ENCODE measurements around the gene CLINT1. TPM values are rescaled to one million over a fixed set of nuclear protein-coding genes. Genes with fewer than 3 reads are reported as not detected.

The CLINT1 gene
- total RNA-seq, 2 donors from 2014 or later = 76.3 to 83.6 TPM

DNA sequence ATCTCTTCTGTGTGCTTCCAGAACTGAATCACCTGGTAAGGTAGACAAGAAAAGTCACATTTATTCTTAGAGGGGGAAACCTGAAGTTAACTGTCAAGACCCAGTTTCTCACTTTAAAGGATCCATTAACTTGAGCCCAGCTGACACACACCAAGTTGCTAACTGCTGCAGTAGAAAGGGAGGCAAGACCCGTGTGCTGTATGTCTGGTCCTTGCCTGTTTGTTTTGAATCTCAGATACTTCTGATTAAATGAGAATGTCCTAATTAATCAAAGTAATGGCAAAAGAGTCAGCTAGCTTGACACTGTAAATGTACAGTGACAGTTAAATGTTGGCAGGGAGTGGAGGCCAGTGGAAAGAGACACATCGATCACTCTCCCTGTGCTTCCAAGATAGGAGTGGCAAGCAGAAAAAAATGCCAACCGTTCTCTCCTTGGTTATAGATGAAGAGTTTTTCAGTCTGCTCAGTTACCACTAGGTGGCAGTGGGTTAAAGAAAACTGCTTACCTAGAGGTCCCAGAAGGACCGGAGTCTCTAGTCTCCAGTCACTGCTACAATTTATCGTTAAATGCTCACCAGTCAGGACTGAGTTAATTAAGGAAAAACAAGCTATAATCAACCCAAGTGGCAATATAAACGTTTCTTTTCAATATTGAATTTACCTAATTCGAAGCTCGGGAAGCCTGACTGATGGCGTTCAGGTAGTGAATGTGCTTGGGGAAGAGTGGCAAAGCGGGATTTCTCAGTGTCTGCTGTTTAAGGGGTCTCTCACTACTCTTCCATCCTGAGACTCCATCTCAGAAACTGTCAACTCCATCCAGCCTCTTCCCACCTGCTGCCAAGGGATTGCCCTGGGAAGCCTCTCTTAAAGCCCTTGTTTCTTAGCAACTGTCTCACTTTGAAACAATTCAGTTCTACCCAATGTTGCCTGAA lies 97.0 kb downstream of the CLINT1 start:
- no peaks in the 10 kb centered on the region for H3K27me3 ChIP-seq
- no peaks in the 10 kb centered on the region for H3K36me3 ChIP-seq
- DNase-seq (ENCODE audit: low spot score) = no peak
- no peak overlapping the region for H3K4me3 ChIP-seq
- H3K9me3 ChIP-seq = no peaks in the 10 kb centered on the region
- H3K4me1 ChIP-seq = no peaks in the 10 kb centered on the region
- no peak overlapping the region for H3K27ac ChIP-seq
- TF ChIP-seq, protein P1, sequence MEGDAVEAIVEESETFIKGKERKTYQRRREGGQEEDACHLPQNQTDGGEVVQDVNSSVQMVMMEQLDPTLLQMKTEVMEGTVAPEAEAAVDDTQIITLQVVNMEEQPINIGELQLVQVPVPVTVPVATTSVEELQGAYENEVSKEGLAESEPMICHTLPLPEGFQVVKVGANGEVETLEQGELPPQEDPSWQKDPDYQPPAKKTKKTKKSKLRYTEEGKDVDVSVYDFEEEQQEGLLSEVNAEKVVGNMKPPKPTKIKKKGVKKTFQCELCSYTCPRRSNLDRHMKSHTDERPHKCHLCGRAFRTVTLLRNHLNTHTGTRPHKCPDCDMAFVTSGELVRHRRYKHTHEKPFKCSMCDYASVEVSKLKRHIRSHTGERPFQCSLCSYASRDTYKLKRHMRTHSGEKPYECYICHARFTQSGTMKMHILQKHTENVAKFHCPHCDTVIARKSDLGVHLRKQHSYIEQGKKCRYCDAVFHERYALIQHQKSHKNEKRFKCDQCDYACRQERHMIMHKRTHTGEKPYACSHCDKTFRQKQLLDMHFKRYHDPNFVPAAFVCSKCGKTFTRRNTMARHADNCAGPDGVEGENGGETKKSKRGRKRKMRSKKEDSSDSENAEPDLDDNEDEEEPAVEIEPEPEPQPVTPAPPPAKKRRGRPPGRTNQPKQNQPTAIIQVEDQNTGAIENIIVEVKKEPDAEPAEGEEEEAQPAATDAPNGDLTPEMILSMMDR (IDR thresholded peaks at IDR 0.05) = peak; percentile 66 to 86

DNA sequence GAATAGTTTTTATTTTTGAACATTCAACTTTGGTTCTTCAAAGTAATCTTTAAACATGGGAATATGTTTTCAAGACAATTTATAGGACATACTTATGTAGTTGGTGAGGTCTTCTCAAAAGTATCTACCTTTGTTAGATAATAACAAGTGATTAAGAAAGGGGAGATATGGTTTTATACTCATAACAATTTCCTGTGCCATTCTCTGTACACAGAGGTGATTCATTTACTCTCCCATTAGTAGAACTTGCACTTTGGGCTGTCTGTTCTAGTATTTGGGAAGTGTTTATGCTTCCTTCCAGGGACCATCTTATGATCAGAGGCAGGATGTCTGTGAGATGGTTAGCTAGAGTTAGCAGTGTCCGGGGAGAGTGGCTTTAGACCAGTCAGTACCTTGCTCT lies 100.2 kb downstream of the CLINT1 start:
- TF ChIP-seq, protein P1 (IDR thresholded peaks at IDR 0.05) = no peak
- H3K4me1 ChIP-seq = no peaks in the 10 kb centered on the region
- DNase-seq (ENCODE audit: low spot score) = no peak
- H3K9me3 ChIP-seq = no peaks in the 10 kb centered on the region
- H3K36me3 ChIP-seq = peaks cover 17% of the 10 kb centered on the region
- no peak overlapping the region for H3K4me3 ChIP-seq
- H3K27ac ChIP-seq = no peak overlapping the region
- no peaks in the 10 kb centered on the region for H3K27me3 ChIP-seq

DNA sequence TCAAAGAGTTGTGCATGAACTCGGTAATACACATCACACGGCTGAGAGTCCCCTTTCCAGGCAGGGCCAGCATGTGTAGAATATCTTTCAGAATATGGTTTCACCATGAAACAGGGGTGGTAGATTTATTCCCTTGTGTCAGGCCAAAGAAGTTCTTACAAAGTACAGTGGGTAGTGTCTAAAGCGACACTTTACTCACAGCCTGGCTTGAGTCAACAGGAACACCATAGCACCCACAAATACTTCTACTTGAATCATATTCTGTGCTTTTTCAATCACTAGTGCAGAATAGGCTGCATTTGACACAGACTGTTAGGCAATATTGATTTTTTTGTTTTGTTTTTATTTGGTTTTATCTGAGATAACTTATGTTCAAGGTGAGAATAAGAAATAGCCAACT lies 102.8 kb downstream of the CLINT1 start:
- Histone ChIP-seq H3K27me3 (no peaks in the 10 kb centered on the region), H3K36me3 (peaks cover 25% of the 10 kb centered on the region), H3K4me1 (no peaks in the 10 kb centered on the region), H3K4me3 (no peak overlapping the region), H3K27ac (no peak overlapping the region), H3K9me3 (no peaks in the 10 kb centered on the region)
- TF ChIP-seq, protein P1 (IDR thresholded peaks at IDR 0.05) = no peak
- no peak for DNase-seq (ENCODE audit: low spot score)

DNA sequence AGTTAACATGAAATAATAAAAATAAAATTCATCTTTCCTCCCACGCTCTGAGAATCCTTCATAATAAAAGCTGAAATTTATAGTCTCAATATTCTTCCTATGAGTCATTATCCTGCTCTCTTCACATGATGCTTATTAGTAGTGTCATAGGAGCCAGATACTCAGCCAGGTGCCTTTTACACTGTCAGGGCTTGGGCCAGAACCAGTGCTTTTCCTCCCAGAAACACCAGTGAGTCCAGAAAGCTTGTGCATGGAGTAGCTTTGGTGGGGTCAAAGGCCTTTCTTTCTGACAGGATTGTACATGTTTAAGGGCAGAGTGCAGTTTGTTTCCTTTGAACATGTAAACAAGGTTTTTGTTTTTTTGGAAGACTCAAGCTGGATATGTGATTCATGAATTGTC lies 108.6 kb downstream of the CLINT1 start:
- TF ChIP-seq, protein P1 (IDR thresholded peaks at IDR 0.05) = no peak
- Histone ChIP-seq H3K36me3 (peaks cover 14% of the 10 kb centered on the region), H3K9me3 (no peaks in the 10 kb centered on the region), H3K4me3 (no peak overlapping the region), H3K27me3 (no peaks in the 10 kb centered on the region), H3K4me1 (no peaks in the 10 kb centered on the region), H3K27ac (no peak overlapping the region)
- no peak for DNase-seq (ENCODE audit: low spot score)

DNA sequence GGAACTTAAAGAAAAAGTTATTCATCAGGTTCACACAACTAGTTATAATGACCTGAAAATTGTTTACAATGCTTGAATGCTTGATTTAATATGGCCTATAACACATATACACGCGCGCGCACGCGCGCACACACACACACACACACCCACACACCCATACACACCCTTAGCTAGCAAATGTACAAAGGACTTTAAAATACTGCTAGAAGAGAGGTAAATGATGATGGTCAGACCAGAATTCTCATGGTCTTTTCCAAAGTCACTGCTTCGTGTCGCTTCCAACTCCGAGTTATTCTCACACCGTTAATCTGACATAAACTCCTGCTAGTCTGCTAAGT lies 109.5 kb downstream of the CLINT1 start:
- H3K9me3 ChIP-seq = no peaks in the 10 kb centered on the region
- H3K36me3 ChIP-seq = peaks cover 8% of the 10 kb centered on the region
- no peaks in the 10 kb centered on the region for H3K27me3 ChIP-seq
- H3K4me3 ChIP-seq = no peak overlapping the region
- H3K4me1 ChIP-seq = peaks cover 0 to 8% of the 10 kb centered on the region in 2 donors
- no peak for DNase-seq (ENCODE audit: low spot score)
- H3K27ac ChIP-seq = no peak overlapping the region
- TF ChIP-seq, protein P1 (IDR thresholded peaks at IDR 0.05) = no peak
